Caco-2 (cell line): ENCODE results near the gene VPS29. TPM values are rescaled to one million over a fixed set of nuclear protein-coding genes. Genes with fewer than 3 reads are reported as not detected.
"Not testable (repeated sequence)": the region's sequence is repeated elsewhere in the genome, so short reads cannot be mapped to it uniquely, and the experiment has no call there.

Source experiments
- BruUV-seq: library from RNA; stranded (reverse); fragments of 400-500 nt; replicated peaks from 2 replicates; lab custom pipeline; 2021; lab: Mats Ljungman, UMichigan
- CTCF ChIA-PET: fragments of 300-600 bp; sonication (Branson Sonifier 250); formaldehyde crosslinking; loops from one replicate; lab custom pipeline; 2022; ENCODE audit warnings: antibody characterized with exemption; lab: Charles Lee
- POLR2A ChIA-PET: fragments of 300-600 bp; sonication (Branson Sonifier 250); formaldehyde crosslinking; loops from one replicate; lab custom pipeline; 2022; ENCODE audit warnings: antibody characterized with exemption; lab: Charles Lee
- DNase-seq, 2 experiments: peaks; one replicate each; pipeline versions ENCODE4 v3.0.0 to v3.0.0-alpha.2; 2020 to 2022
- H3K27me3 ChIP-seq: replicated peaks from 2 replicates; pipeline ENCODE4 v1.6.0; 2011; ENCODE audit warnings: low read length; ENCODE audit not compliant: control insufficient read depth, insufficient read depth
- H3K36me3 ChIP-seq: 2 replicates; pipeline ENCODE4 v1.5.1; 2011; ENCODE audit warnings: low read length; ENCODE audit not compliant: control insufficient read depth, insufficient read depth
- H3K4me1 ChIP-seq: fragments of 250-450 bp; sonication (Bioruptor Pico); 2 replicates; pipeline ENCODE4 v1.5.1; 2020; ENCODE audit warnings: mild to moderate bottlenecking
- H3K4me3 ChIP-seq: 2 replicates; pipeline ENCODE4 v1.5.1; 2011; ENCODE audit warnings: low read depth, mild to moderate bottlenecking, control low read depth, low read length
- H3K9me3 ChIP-seq: fragments of 250-450 bp; sonication (Bioruptor Pico); 2 replicates; pipeline ENCODE4 v1.5.1; 2020; ENCODE audit warnings: mild to moderate bottlenecking, moderate library complexity
- H3K27ac Mint-ChIP-seq: one replicate; pipeline ENCODE4 v1.8.0; 2022; ENCODE audit warnings: mixed read lengths; ENCODE audit not compliant: unreplicated experiment
- H3K27me3 Mint-ChIP-seq: one replicate; pipeline ENCODE4 v1.8.0; 2022; ENCODE audit warnings: mixed read lengths; ENCODE audit not compliant: insufficient read depth, unreplicated experiment
- H3K36me3 Mint-ChIP-seq: one replicate; pipeline ENCODE4 v1.8.0; 2022; ENCODE audit warnings: mild to moderate bottlenecking, mixed read lengths; ENCODE audit not compliant: insufficient read depth, unreplicated experiment
- H3K4me1 Mint-ChIP-seq: one replicate; pipeline ENCODE4 v1.8.0; 2022; ENCODE audit warnings: low read depth, mixed read lengths; ENCODE audit not compliant: unreplicated experiment
- H3K4me3 Mint-ChIP-seq: one replicate; pipeline ENCODE4 v1.8.0; 2022; ENCODE audit warnings: mild to moderate bottlenecking, moderate library complexity, mixed read lengths; ENCODE audit not compliant: unreplicated experiment
- H3K9me3 Mint-ChIP-seq: one replicate; pipeline ENCODE4 v1.8.0; 2022; ENCODE audit warnings: mixed read lengths; ENCODE audit not compliant: unreplicated experiment
- intact Hi-C: fragments of 100-400 bp; cut with micrococcal nuclease; formaldehyde crosslinking; loops from one replicate; pipeline ENCODE4 v1.10.0; 2022; ENCODE audit not compliant: unreplicated experiment
- total RNA-seq: library from RNA; stranded (reverse); gene quantifications from 2 replicates; pipeline ENCODE4 v1.2.3, GENCODE V29; 2022
- TF ChIP-seq, protein P1 (sequence below), 2 experiments: fragments of 200-600 bp in 1 of 2; IDR thresholded peaks; 1 replicate in 1 of 2; 2 replicates in 1 of 2; pipeline versions ENCODE4 v1.5.1 to v1.8.0; 2011 to 2022; ENCODE audit warnings: antibody characterized with exemption in 1 of 2, control low read depth in 1 of 2, inconsistent platforms in 1 of 2, low read depth in 1 of 2, low read length in 1 of 2, mild to moderate bottlenecking in 1 of 2, moderate library complexity in 1 of 2; ENCODE audit not compliant: insufficient read depth in 1 of 2, severe bottlenecking in 1 of 2, unreplicated experiment in 1 of 2

VPS29 gene
- total RNA-seq, 1 experiment from 2014 or later: 127 TPM

- Mint-ChIP-seq H3K4me1 (no peaks in the 10 kb centered on the region), H3K27ac (no peak overlapping the region), H3K36me3 (peaks cover 25% of the 10 kb centered on the region), H3K27me3 (no peaks in the 10 kb centered on the region), H3K4me3 (no peak overlapping the region), H3K9me3 (no peaks in the 10 kb centered on the region)
- Histone ChIP-seq H3K4me3 (no peak overlapping the region), H3K9me3 (no peaks in the 10 kb centered on the region), H3K27me3 (no peaks in the 10 kb centered on the region), H3K4me1 (peaks cover 11% of the 10 kb centered on the region), H3K36me3 (no peaks in the 10 kb centered on the region)
- no TSS peak for BruUV-seq
- ChIA-PET POLR2A (interaction anchor here (0.5 kb wide), 1 partner anchor 1624 kb away, joined by 3 read pairs; no protein-coding TSS in a partner anchor), CTCF (interaction anchor here (0.7 kb wide), 1 partner anchor 71 kb away, joined by 3 read pairs; no protein-coding TSS in a partner anchor)
- intact Hi-C loops: no loop called here
- DNase-seq: no peak
- TF ChIP-seq, protein P1, sequence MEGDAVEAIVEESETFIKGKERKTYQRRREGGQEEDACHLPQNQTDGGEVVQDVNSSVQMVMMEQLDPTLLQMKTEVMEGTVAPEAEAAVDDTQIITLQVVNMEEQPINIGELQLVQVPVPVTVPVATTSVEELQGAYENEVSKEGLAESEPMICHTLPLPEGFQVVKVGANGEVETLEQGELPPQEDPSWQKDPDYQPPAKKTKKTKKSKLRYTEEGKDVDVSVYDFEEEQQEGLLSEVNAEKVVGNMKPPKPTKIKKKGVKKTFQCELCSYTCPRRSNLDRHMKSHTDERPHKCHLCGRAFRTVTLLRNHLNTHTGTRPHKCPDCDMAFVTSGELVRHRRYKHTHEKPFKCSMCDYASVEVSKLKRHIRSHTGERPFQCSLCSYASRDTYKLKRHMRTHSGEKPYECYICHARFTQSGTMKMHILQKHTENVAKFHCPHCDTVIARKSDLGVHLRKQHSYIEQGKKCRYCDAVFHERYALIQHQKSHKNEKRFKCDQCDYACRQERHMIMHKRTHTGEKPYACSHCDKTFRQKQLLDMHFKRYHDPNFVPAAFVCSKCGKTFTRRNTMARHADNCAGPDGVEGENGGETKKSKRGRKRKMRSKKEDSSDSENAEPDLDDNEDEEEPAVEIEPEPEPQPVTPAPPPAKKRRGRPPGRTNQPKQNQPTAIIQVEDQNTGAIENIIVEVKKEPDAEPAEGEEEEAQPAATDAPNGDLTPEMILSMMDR (IDR thresholded peaks at IDR 0.05; ENCODE audit: insufficient read depth in 1 of 2, low read depth in 1 of 2, low read length in 1 of 2, severe bottlenecking in 1 of 2, unreplicated experiment in 1 of 2): no peak
Observed at GRCh38 chr12:110530511-110530910, 28.6 kb upstream of the VPS29 start.

- CTCF ChIA-PET: no interaction called here
- H3K27ac Mint-ChIP-seq: no peak overlapping the region
- H3K4me3 ChIP-seq: no peak overlapping the region
- intact Hi-C loops: no loop called here
- TF ChIP-seq, protein P1 (IDR thresholded peaks at IDR 0.05; ENCODE audit: insufficient read depth in 1 of 2, low read depth in 1 of 2, low read length in 1 of 2, severe bottlenecking in 1 of 2, unreplicated experiment in 1 of 2): no peak
- no peaks in the 10 kb centered on the region for H3K27me3 Mint-ChIP-seq
- no peaks in the 10 kb centered on the region for H3K27me3 ChIP-seq
- POLR2A ChIA-PET: interaction anchor here (0.5 kb wide), 1 partner anchor 217 kb away, joined by 3 read pairs; no protein-coding TSS in a partner anchor
- H3K9me3 ChIP-seq: no peaks in the 10 kb centered on the region
- no TSS peak for BruUV-seq
- no peak overlapping the region for H3K4me3 Mint-ChIP-seq
- no peaks in the 10 kb centered on the region for H3K9me3 Mint-ChIP-seq
- no peaks in the 10 kb centered on the region for H3K4me1 Mint-ChIP-seq
- peaks cover 20% of the 10 kb centered on the region for H3K36me3 Mint-ChIP-seq
- peaks cover 2% of the 10 kb centered on the region for H3K4me1 ChIP-seq
- no peak for DNase-seq
- H3K36me3 ChIP-seq: no peaks in the 10 kb centered on the region
Observed at GRCh38 chr12:110528277-110528839, 26.4 kb upstream of the VPS29 start.

- H3K4me1 ChIP-seq, H3K9me3 ChIP-seq, H3K4me1 Mint-ChIP-seq, H3K27ac Mint-ChIP-seq, H3K27me3 Mint-ChIP-seq, H3K36me3 ChIP-seq, CTCF ChIA-PET, POLR2A ChIA-PET, intact Hi-C loops, H3K36me3 Mint-ChIP-seq, DNase-seq, H3K4me3 Mint-ChIP-seq, BruUV-seq, H3K27me3 ChIP-seq, H3K9me3 Mint-ChIP-seq, H3K4me3 ChIP-seq: not testable (repeated sequence)
Observed at GRCh38 chr12:110520876-110521712, 19.2 kb upstream of the VPS29 start.

DNA sequence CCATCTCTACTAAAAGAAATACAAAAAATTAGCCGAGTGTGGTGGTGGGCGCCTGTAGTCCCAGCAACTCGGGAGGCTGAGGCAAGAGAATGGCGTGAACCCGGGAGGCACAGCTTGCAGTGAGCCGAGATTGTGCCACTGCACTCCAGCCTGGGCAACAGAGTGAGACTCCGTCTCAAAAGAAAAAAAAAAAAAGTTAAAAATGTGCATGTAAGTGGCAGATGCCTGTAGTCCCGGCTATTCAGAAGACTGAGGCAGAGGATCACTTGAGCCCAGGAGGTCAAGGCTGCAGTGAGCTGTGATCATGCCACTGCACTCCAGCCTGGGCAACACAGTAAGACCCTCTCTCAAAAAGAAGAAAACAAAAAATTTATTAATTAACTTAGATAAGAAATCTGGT lies 16.1 kb upstream of the VPS29 start:
- CTCF ChIA-PET: interaction anchor here (0.6 kb wide), 1 partner anchor 24 kb away, joined by 5 read pairs; no protein-coding TSS in a partner anchor
- H3K27ac Mint-ChIP-seq, BruUV-seq, H3K27me3 Mint-ChIP-seq, H3K4me3 ChIP-seq, H3K27me3 ChIP-seq, H3K4me1 ChIP-seq, H3K36me3 Mint-ChIP-seq, H3K36me3 ChIP-seq, H3K9me3 Mint-ChIP-seq, intact Hi-C loops, H3K4me3 Mint-ChIP-seq, H3K9me3 ChIP-seq, POLR2A ChIA-PET, DNase-seq, H3K4me1 Mint-ChIP-seq: not testable (repeated sequence)
